HEK293T (cell line): ENCODE data around the gene CGB1.
A peak's percentile ranks its signal among the peaks of the same experiment; 100 is the strongest.
"Not testable (repeated sequence)": the region's sequence is repeated elsewhere in the genome, so short reads cannot be mapped to it uniquely, and the experiment has no call there.

Experiments
- CTCF ChIA-PET: fragments of 350-600 bp; formaldehyde crosslinking; extraction: SDS; loops from one replicate; lab custom pipeline; 2021; ENCODE audit warnings: antibody characterized with exemption, inconsistent platforms; lab: Yijun Ruan, JAX
- POLR2A ChIA-PET: fragments of 350-600 bp; formaldehyde crosslinking; extraction: SDS; loops from one replicate; lab custom pipeline; 2020; ENCODE audit warnings: antibody characterized with exemption, inconsistent platforms; lab: Yijun Ruan, JAX
- DNase-seq: peaks from one replicate; pipeline ENCODE4 v3.0.0; 2012; ENCODE audit warnings: mixed read lengths; ENCODE audit errors: extremely low spot score
- ARNT ChIP-seq: fragments of 450-650 bp; IDR thresholded peaks from 2 replicates; pipeline ENCODE4 v1.6.1; 2017; ENCODE audit warnings: mild to moderate bottlenecking
- BHLHE40 ChIP-seq: fragments of 450-650 bp; IDR thresholded peaks from 2 replicates; pipeline ENCODE4 v1.6.1; 2016; ENCODE audit warnings: mild to moderate bottlenecking, moderate library complexity, borderline replicate concordance
- CTBP1 ChIP-seq: fragments of 450-650 bp; IDR thresholded peaks from 2 replicates; pipeline ENCODE4 v1.6.1; 2016; ENCODE audit warnings: borderline replicate concordance
- ELF4 ChIP-seq: fragments of 450-650 bp; IDR thresholded peaks from 2 replicates; pipeline ENCODE4 v1.6.1; 2017; ENCODE audit warnings: antibody characterized with exemption
- FOXA1 ChIP-seq: fragments of 450-650 bp; IDR thresholded peaks from 2 replicates; pipeline ENCODE4 v1.6.1; 2016; ENCODE audit warnings: mild to moderate bottlenecking
- FOXK2 ChIP-seq: fragments of 450-650 bp; IDR thresholded peaks from 2 replicates; pipeline ENCODE4 v1.6.1; 2016; ENCODE audit warnings: mild to moderate bottlenecking
- FOXM1 ChIP-seq: fragments of 450-650 bp; IDR thresholded peaks from 2 replicates; pipeline ENCODE4 v1.6.1; 2017; ENCODE audit warnings: mild to moderate bottlenecking, borderline replicate concordance
- HDGF ChIP-seq: fragments of 450-650 bp; IDR thresholded peaks from 2 replicates; pipeline ENCODE4 v1.6.1; 2017; ENCODE audit warnings: antibody characterized with exemption, borderline replicate concordance
- L3MBTL2 ChIP-seq: fragments of 450-650 bp; conservative IDR thresholded peaks from 2 replicates; pipeline ENCODE4 v1.6.1; 2016; ENCODE audit warnings: mild to moderate bottlenecking
- LEF1 ChIP-seq: fragments of 450-650 bp; IDR thresholded peaks from 2 replicates; pipeline ENCODE4 v1.6.1; 2017; ENCODE audit warnings: mild to moderate bottlenecking, borderline replicate concordance
- NFRKB ChIP-seq: fragments of 450-650 bp; IDR thresholded peaks from 2 replicates; pipeline ENCODE4 v1.6.1; 2016; ENCODE audit warnings: mild to moderate bottlenecking, moderate library complexity
- SP1 ChIP-seq: fragments of 450-650 bp; IDR thresholded peaks from 2 replicates; pipeline ENCODE4 v1.6.1; 2017
- SUZ12 ChIP-seq: fragments of 450-650 bp; IDR thresholded peaks from 2 replicates; pipeline ENCODE4 v1.6.1; 2016; ENCODE audit warnings: mild to moderate bottlenecking
- TARDBP ChIP-seq: fragments of 450-650 bp; IDR thresholded peaks from 2 replicates; pipeline ENCODE4 v1.6.1; 2016
- ZNF384 ChIP-seq: fragments of 450-650 bp; IDR thresholded peaks from 2 replicates; pipeline ENCODE4 v1.6.1; 2016
- TF ChIP-seq, protein P1 (sequence below): fragments of 450-650 bp; IDR thresholded peaks from 2 replicates; pipeline ENCODE4 v1.6.1; 2016

Gene CGB1

DNA sequence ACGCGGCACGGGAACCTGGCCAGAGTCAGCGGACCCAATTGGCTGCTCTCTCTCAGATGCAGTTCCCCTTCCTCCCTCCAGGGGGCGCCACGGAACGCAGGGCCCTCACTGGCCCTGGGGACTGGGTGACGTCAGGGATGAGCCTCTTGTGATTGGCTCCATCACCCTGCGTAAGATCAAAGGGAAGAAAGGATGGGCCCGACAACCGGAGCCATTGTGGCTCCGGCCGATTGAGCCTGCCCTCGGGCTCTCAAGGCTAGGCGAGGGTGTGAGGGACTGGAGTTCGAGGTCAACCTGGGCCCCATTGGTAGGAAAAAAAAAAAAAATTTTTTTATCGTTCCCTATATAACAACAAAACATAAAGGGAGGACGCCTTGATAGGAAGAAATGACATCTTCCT, at the start of gene CGB1:
CGB1 (minus strand) TSS at position 81 of the 400 bp plus-strand sequence. CDS start 184 bp downstream, outside the sequence.
- POLR2A ChIA-PET, CTCF ChIA-PET: not testable (repeated sequence)
- DNase-seq: peak; percentile 53

DNA sequence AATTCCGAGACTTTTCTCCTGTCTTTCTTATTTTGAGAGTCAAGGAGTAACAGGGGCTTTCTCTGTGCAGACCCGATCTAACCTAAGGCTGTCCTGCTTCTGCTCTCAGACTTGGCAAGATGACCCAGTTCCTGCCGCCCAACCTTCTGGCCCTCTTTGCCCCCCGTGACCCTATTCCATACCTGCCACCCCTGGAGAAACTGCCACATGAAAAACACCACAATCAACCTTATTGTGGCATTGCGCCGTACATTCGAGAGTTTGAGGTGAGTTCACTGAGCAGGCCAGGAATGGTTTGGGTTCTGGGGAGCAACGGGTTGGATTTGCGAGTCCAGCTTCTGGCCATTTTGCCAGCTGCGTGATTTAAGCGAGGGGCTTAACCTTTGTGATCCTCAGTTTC, 49.6 kb upstream of the CGB1 start:
- DNase-seq: no peak
- TF ChIP-seq L3MBTL2 (no peak), SP1 (no peak), CTBP1 (no peak), ZNF384 (no peak), LEF1 (no peak), BHLHE40 (no peak), ARNT (no peak), SUZ12 (no peak), ELF4 (no peak), HDGF (no peak), FOXK2 (no peak), FOXA1 (no peak), NFRKB (no peak), TARDBP (no peak), FOXM1 (no peak)
- TF ChIP-seq, protein P1, sequence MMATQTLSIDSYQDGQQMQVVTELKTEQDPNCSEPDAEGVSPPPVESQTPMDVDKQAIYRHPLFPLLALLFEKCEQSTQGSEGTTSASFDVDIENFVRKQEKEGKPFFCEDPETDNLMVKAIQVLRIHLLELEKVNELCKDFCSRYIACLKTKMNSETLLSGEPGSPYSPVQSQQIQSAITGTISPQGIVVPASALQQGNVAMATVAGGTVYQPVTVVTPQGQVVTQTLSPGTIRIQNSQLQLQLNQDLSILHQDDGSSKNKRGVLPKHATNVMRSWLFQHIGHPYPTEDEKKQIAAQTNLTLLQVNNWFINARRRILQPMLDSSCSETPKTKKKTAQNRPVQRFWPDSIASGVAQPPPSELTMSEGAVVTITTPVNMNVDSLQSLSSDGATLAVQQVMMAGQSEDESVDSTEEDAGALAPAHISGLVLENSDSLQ: no peak
- ChIA-PET CTCF (no interaction called here), POLR2A (interaction anchor here (0.7 to 0.8 kb wide), 2 partner anchors 12 to 21 kb away, joined by 3 to 5 read pairs; no protein-coding TSS in a partner anchor)

GRCh38 chr19:49085868-49086232, 49.2 kb upstream of the CGB1 start:
- CTCF ChIA-PET: no interaction called here
- no peak for DNase-seq
- POLR2A ChIA-PET: interaction anchor here (0.8 kb wide), 1 partner anchor 12 kb away, joined by 5 read pairs; no protein-coding TSS in a partner anchor
- no peak for TF ChIP-seq L3MBTL2
- no peak for TF ChIP-seq ZNF384
- no peak for TF ChIP-seq LEF1
- no peak for TF ChIP-seq ELF4
- TF ChIP-seq NFRKB: no peak
- TF ChIP-seq FOXM1: no peak
- no peak for TF ChIP-seq FOXA1
- TF ChIP-seq BHLHE40: no peak
- TF ChIP-seq HDGF: no peak
- TF ChIP-seq, protein P1: no peak
- no peak for TF ChIP-seq SP1
- TF ChIP-seq CTBP1: no peak
- no peak for TF ChIP-seq TARDBP
- no peak for TF ChIP-seq SUZ12
- TF ChIP-seq ARNT: no peak

- POLR2A ChIA-PET: no interaction called here
- DNase-seq: peak; percentile 99
- no peak for TF ChIP-seq FOXA1
- 0 out of 2 replicates have a peak, but pooled peaks have one; percentile 28 for TF ChIP-seq CTBP1
- TF ChIP-seq ZNF384: no peak
- TF ChIP-seq ELF4: peak; percentile 51; the same call in 1 of the 2 replicates
- TF ChIP-seq L3MBTL2: peak; percentile 54
- CTCF ChIA-PET: no interaction called here
Measured at GRCh38 chr19:49085020-49085867, 48.5 kb upstream of the CGB1 start, which contains the start of gene SNRNP70. TSS of gene SNRNP70 (plus strand) at chr19:49085451. CDS start at chr19:49086415, 964 bp downstream.

DNA sequence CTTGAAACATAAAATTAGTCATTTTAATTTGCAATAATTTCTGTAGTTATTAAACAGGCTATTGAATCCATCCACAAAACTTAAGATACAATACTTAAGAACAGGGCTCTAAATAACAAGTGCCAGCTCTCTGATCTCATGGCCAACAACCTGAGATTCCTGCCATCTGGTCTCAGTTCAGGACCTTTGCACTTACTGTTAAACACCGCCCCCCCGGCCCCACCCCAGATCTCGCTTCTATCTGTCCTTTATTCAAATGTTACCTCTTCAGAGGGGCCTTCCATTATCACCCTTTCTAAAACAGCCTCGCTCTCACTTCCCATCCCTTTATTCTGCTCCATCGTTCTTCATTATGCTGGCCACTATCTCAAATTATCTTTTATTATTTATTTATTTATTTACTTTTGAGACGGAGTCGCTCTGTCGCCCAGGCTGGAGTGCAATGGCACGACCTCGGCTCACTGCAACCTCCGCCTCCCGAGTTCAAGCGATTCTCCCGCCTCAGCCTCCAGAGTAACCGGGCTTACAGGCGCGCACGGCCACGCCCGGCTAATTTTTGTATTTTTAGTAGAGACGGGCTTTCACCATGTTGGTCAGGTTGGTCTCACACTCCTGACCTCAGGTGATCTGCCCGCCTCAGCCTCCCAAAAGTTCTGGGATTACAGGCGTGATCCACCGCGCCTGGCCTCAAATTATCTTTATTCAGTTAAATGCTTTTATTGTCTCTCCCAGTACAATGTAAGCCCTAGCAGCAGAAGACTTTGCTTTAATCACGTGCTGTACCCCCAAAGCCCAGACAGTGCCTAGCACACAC, 47.7 kb upstream of the CGB1 start:
- CTCF ChIA-PET: no interaction called here
- POLR2A ChIA-PET: no interaction called here

More for the DNA sequence above, 47.7 kb upstream of the CGB1 start:
- DNase-seq: no peak
- TF ChIP-seq SUZ12: no peak
- TF ChIP-seq SP1: no peak
- TF ChIP-seq FOXA1: no peak
- TF ChIP-seq BHLHE40: no peak
- TF ChIP-seq ARNT: no peak
- TF ChIP-seq ELF4: no peak
- TF ChIP-seq NFRKB: no peak
- TF ChIP-seq LEF1: no peak
- TF ChIP-seq HDGF: no peak
- TF ChIP-seq, protein P1: no peak
- no peak; the same call in 1 of the 2 replicates for TF ChIP-seq CTBP1
- TF ChIP-seq ZNF384: no peak
- TF ChIP-seq TARDBP: no peak
